ENCODE measurements around the gene MKI67.

Gene MKI67

GRCh38 chr10:128046953-128047290 lies 79.3 kb downstream of the MKI67 start:
- peaks cover 0 to 3% (median 0%) of the 10 kb centered on the region in 3 donors for H3K36me3 ChIP-seq
- peak overlapping the region; percentile 20 to 54 for H3K27ac ChIP-seq
- no peak for DNase-seq
- intact Hi-C loops (cut with DNase I; ENCODE audit: low total_unique reads), result no loop called here
- H3K27me3 ChIP-seq, result no peaks in the 10 kb centered on the region
- H3K4me3 ChIP-seq, result no peak overlapping the region
- no peak for TF ChIP-seq CTCF (IDR thresholded peaks at IDR 0.05)
- no peaks in the 10 kb centered on the region for H3K9me3 ChIP-seq
- peaks cover 0 to 7% (median 3%) of the 10 kb centered on the region in 4 donors for H3K4me1 ChIP-seq
